AG09319 (cell line): ENCODE measurements around the gene CERS1.

Experiments used
- DNase-seq: peaks from one replicate; pipeline ENCODE4 v3.0.0-alpha.2; 2010; ENCODE audit warnings: low read depth; ENCODE audit errors: extremely low read depth
- TF ChIP-seq, protein P1 (sequence below): IDR thresholded peaks from 2 replicates; pipeline ENCODE4 v1.5.1; 2011; ENCODE audit warnings: low read depth, mild to moderate bottlenecking, inconsistent platforms, low read length, moderate library complexity

CERS1 gene

GRCh38 chr19:18895824-18896341 lies at the start of gene CERS1:
Gene CERS1 (minus strand): TSS chr19:18896158. CDS start chr19:18896072, 86 bp downstream.
- no peak for DNase-seq
- TF ChIP-seq, protein P1, sequence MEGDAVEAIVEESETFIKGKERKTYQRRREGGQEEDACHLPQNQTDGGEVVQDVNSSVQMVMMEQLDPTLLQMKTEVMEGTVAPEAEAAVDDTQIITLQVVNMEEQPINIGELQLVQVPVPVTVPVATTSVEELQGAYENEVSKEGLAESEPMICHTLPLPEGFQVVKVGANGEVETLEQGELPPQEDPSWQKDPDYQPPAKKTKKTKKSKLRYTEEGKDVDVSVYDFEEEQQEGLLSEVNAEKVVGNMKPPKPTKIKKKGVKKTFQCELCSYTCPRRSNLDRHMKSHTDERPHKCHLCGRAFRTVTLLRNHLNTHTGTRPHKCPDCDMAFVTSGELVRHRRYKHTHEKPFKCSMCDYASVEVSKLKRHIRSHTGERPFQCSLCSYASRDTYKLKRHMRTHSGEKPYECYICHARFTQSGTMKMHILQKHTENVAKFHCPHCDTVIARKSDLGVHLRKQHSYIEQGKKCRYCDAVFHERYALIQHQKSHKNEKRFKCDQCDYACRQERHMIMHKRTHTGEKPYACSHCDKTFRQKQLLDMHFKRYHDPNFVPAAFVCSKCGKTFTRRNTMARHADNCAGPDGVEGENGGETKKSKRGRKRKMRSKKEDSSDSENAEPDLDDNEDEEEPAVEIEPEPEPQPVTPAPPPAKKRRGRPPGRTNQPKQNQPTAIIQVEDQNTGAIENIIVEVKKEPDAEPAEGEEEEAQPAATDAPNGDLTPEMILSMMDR: no peak

DNA sequence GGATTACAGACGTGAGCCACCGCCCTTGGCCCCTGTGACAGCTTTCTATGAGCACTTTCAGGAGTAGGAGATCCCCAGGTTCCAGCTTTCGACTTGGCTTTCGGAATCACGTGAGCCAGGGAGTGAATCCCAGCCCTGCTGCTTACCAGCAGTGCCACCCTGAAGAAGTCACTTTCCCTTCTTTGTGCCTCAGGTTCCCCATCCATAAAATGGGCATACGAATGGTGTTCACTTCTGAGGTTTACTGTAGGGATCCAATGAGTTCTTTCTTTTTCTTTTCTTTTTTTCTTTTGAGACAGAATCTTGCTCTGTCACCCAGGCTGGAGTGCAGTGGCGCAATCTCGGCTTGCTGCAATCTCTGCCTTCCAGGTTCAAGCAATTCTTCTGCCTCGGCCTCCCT lies 49.3 kb upstream of the CERS1 start:
- no peak for DNase-seq
- TF ChIP-seq, protein P1: no peak

GRCh38 chr19:18943465-18943864 lies 47.5 kb upstream of the CERS1 start:
- TF ChIP-seq, protein P1: no peak
- DNase-seq: no peak

DNA sequence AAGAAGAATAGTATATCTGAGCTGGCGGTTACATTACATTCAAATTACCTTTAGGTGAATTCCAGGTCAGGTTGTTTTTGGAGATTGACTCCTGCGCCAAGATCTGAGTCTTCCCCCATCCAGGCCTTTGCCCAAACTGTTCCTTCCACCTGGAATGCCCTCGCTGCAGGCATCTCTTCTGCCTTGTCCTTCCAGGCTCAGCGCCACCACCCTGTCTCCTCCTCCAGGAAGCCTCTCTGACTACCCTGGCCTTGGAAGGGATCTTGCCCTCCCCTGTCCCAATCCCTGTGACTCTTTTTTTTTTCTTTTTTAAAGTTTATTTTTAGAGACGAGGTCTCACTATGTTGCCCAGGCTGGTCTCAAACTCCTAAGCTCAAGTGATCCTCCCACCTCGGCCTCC lies 46.7 kb upstream of the CERS1 start:
- no peak for DNase-seq
- TF ChIP-seq, protein P1: no peak

DNA sequence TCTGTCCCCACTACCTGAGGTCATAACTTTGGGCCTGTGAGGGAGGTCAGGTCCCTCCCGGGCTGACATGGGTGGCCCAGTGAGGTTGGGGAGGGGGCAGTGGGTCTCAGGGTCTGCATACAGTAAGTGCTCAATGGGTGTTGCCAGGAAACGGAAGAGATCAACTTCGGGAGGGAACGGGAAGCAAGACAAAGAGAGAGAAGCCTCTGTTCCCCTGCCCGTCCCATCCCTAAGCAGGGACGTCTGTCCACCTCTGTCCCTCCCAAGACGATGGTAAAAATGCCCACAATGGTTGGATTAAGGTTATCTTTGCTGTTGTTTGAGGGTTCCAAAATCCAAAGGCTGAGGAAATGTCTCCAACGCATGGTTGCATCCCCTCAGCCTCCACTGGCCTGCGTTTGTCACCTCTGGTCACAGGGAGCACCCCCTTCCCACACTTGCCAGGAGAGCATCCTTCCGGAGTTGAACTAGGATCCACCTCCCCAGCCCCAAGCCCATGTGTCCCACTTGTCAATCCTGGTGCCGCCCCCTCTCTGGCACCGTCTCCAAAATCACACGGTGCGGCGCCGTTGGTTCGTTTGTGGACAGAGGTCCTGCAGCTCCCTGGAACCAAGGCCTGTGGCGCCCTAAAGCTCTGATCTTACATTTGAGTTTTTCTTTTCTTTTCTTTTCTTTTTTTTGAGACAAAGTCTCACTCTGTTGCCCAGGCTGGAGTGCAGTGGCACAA lies 45.8 kb upstream of the CERS1 start:
- TF ChIP-seq, protein P1: no peak

DNA sequence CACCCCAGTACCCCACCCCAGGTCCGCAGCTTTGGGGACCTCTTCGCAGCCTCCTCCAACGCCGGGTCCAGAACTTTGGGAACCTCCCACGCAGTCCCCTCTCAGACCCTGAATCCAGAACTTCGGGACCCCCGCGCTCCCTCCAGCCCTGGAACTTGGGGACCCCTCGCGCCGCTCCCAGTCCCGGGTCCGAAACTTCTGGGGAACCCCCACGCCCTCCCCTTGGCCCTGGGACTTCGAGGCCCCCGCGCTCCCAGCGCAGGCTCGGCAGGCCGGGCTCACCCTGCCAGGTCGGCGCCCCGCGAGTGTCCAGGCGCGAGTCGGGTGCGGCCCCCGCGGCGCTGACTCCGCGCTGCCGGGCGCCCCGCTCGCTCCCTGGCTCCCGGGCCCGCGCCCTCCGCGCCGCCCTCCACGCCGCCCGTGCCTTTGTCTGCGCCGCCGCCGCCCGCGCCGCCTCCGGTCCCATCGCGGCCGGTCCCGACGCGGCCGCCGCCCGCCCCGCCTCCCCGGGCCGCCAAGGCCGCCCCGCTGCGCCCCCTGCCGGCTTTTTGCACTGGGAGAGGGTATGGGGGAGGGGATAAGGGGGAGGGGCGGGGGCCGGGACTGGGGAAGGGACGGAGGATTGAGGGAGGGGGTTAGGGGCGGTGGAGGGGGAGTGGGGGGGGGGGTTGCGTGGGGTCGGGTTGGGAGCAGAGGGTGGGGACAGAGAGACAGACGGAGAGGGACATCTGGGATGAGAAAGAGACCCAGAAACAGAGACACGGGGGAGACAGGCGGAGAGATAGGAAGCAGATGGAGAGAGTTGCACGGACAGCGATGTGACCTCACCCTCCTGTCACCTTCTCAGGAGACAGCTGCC lies 45.0 kb upstream of the CERS1 start, which contains the start of gene HOMER3:
Gene HOMER3 (minus strand): TSS at position 449 of the 859 bp plus-strand sequence. CDS start 2,235 bp downstream, outside the sequence.
- TF ChIP-seq, protein P1: peak; percentile 34
- peak; percentile 16 for DNase-seq

More for the DNA sequence above, 45.8 kb upstream of the CERS1 start:
- no peak for DNase-seq
